DMS114 treated with DMSO at 0.1 percent for 48 hours (cell line): ENCODE data around the gene HMGN2.
A peak's percentile ranks its signal among the peaks of the same experiment; 100 is the strongest.
"Not testable (repeated sequence)": the region's sequence is repeated elsewhere in the genome, so short reads cannot be mapped to it uniquely, and the experiment has no call there.

Experiments used
- DNase-seq: peaks from one replicate; lab custom pipeline; 2025; ENCODE audit not compliant: unreplicated experiment; lab: John Stamatoyannopoulos, UW

Gene HMGN2

GRCh38 chr1:26476958-26477357 lies 4.7 kb downstream of the HMGN2 start:
- DNase-seq: no peak

- peak; percentile 43 for DNase-seq
Measured at GRCh38 chr1:26477446-26478152, 5.4 kb downstream of the HMGN2 start.

GRCh38 chr1:26478159-26478558 lies 5.9 kb downstream of the HMGN2 start:
- DNase-seq: no peak

GRCh38 chr1:26478988-26479387 lies 6.7 kb downstream of the HMGN2 start:
- DNase-seq: no peak

GRCh38 chr1:26482921-26483320 lies 10.7 kb downstream of the HMGN2 start:
- no peak for DNase-seq

DNA sequence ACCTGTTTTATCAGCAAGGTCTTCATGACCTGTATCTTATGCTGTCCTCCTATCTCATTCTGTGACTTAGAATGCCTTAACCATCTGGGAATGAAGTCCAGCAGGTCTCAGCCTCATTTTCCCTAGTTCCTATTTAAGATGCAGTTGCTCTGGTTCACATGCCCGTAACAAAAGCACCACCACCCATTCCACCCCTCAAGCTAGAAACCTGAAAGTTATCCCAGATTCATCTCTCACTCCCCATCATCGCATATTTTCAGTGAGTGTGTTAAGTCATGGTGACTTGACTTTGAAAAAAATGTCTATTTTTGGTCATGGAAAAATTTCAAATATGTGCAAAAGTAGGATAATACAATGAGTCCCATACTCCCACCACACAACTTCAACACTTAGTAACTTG lies 11.7 kb downstream of the HMGN2 start:
- DNase-seq: no peak

- no peak for DNase-seq
Measured at GRCh38 chr1:26490155-26490554, 17.9 kb downstream of the HMGN2 start.

DNA sequence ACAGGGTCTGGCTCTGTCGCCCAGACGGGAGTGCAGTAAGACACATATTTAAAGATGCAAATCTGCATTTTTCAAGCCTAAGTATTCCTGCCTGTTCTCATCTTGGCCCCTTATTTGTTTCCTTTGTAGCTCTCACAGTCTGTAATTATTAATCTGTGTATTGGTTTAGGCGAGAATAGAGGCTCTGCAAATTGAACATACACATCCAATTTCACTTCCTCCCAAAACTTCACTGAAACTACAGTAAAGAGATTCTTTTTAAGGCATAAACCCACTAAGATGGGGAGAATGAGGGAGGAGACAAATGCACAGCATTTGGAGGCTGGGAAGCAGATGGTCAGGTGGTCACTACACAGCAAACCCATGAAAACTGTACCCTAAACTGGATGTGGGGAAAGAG lies 21.0 kb downstream of the HMGN2 start:
- no peak for DNase-seq

GRCh38 chr1:26493938-26494337 lies 21.7 kb downstream of the HMGN2 start:
- no peak for DNase-seq

DNA sequence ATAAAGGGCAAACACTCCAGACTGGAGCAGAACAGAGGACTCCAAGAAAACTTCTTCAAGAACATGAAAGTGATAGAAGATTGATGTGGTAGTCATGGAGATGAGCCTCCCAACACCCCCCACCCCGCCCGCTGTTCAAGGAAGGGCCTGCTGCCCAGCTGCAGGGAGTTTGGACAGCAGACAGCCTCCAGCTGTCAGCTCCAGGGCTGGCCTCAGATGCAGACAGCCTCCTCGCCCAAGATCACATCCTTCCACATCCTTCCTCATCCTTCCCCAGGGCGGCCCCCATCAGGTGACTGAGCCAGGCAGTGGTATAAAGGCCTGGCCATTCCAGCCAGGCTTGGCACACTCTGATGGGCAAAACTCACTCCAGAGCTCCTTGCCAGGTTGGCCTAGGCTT lies 24.6 kb downstream of the HMGN2 start:
- DNase-seq: no peak

- no peak for DNase-seq
Measured at GRCh38 chr1:26498894-26499293, 26.7 kb downstream of the HMGN2 start.

- DNase-seq: peak; percentile 55
Measured at GRCh38 chr1:26500488-26501175, 28.4 kb downstream of the HMGN2 start.

DNA sequence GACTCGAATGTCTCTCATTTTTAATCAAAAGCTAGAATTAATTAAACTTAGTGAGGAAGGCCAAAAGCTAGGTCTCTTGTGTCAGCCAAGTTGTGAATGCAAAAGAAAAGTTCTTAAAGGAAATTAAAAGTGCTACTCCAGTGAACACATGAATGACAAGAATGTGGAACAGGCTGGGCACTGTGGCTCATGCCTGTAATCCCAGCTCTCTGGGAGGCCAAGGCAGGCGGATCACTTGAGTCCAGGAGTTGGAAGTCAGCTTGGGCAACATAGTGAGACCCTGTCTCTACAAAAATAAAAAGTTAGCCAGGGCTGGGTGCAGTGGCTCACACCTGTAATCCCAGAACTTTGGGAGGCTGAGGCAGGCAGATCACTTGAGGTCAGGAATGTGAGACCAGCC lies 38.5 kb downstream of the HMGN2 start:
- DNase-seq: not testable (repeated sequence)

GRCh38 chr1:26515836-26516235 lies 43.6 kb downstream of the HMGN2 start:
- not testable (repeated sequence) for DNase-seq

DNA sequence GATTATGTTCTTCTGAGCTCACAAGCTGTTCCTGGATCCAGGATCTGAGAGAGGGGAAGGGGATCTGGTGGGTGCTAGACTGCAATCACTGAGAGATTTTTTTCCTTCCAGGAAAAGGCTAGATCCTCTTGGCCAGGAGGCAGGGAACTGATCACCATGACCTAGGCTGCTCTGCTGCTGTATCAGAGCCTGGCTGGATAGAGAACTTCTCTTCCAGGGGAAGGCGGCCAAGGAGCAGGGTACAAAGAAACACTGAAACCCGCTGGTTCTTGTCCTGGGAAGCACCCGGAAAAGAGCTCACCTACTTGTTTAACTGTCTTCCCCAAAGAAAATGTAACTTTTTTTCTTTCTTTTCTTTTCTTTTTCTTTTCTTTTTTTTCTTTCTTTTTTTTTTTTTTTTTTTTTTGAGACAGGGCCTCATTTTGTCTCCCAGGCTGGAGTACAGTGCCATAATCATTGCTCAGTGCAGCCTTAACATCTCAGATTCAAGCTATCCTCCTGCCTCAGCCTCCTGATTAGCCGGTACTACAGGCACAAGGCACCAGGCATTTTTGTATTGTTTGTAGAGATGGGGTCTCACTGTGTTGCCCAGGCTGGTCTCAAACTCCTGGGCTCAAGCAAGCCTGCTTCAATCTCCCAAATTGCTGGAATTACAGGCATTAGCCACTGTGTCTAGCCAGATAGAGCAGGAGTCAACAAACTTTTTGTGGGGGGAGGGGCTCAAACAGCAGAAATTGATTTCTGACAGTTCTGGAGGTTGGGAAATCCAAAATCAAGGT lies 44.9 kb downstream of the HMGN2 start:
- no peak for DNase-seq

DNA sequence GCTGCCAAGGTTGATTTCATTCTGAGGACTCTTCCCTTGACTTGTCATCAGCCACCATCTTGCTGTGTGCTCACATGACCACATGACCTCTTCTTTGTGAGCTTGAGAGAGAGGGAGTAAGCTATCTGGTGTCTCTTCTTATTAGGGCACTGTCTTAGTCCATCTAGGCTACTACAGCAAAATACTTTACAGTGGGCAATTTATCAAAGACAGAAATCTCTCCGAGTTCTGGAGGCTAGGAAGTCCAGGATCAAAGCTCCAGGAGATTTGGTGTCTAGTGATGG lies 45.5 kb downstream of the HMGN2 start:
- no peak for DNase-seq

GRCh38 chr1:26518355-26518754 lies 46.1 kb downstream of the HMGN2 start:
- DNase-seq: no peak

DNA sequence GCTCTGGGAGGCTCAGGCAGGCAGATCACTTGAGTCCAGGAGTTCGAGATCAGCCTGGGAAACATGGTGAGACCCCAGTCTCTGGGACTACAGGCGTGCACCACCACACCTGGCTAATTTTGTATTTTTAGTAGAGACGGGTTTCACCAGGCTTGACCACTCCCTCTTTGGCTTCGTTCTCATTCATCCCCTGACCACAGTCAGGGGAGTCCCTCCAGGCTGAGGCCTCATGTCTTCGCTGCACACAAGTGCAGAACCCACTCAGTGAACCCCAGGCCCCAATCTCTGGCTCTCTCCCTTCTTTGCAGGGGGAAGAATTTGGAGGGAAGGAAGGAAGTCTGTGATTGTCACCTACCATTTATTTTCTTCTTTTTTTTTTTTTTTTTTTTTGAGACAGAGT lies 48.1 kb downstream of the HMGN2 start:
- DNase-seq: no peak

DNA sequence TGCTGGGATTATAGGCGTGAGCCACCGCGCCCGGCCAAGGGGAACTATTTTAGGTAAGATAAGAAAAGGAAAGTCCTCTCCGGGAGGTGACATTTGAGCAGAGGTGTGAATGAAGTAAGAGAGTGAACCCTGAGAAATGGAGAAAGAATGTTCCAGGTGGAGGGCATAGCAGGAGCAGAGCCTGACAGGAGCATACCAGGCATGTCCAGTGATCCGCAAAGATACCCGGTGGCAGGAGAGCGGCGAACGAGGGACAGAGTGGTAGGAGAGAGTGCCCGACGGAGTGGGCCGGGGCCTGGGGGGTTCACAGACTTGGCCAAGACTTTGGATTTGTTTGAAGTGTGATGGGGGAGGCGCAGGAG lies 49.4 kb downstream of the HMGN2 start:
- DNase-seq: no peak

- DNase-seq: no peak
Measured at GRCh38 chr1:26522073-26522472, 49.8 kb downstream of the HMGN2 start.

DNA sequence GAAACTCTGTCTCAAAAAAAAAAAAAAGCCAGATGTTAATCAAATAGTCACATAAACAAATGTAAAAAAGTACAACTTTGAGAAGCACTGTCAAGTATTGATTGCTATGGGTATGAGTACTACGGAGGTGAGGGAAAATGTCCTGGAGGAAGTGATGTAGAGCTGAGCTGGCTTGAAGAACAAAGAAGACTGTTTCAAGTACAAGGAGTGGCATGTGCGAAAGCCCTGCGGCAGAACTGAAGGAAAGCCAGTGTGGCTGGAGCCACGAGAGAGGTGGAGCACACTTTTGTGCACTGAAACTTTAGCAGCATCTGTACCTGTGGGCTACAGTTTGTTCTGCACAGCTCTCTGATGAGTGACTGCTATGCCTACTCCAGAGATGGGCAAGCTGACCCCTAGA lies 51.9 kb downstream of the HMGN2 start:
- no peak for DNase-seq
